Spinal cord (tissue), 10 donors: ENCODE data around the gene YPEL2. TPM values are rescaled to one million over a fixed set of nuclear protein-coding genes. Genes with fewer than 3 reads are reported as not detected.

Experiments used
- DNase-seq, 6 donors: peaks; one replicate each; pipeline versions ENCODE4 v3.0.0 to v3.0.0-alpha.2; 2013 to 2015; ENCODE audit warnings: low spot score in 6 of 6, low read depth in 4 of 6
- H3K27ac ChIP-seq: one replicate; pipeline ENCODE4 v1.5.1; 2013; ENCODE audit warnings: low read depth, low read length, control low read depth
- H3K27me3 ChIP-seq: one replicate; pipeline ENCODE4 v1.6.1; 2013; ENCODE audit warnings: low read length; ENCODE audit not compliant: control insufficient read depth, insufficient read depth
- H3K36me3 ChIP-seq: one replicate; pipeline ENCODE4 v1.6.1; 2013; ENCODE audit warnings: low read length; ENCODE audit not compliant: control insufficient read depth, insufficient read depth
- H3K4me1 ChIP-seq: one replicate; pipeline ENCODE4 v1.6.1; 2013; ENCODE audit warnings: low read length; ENCODE audit not compliant: control insufficient read depth, insufficient read depth
- H3K4me3 ChIP-seq: one replicate; pipeline ENCODE4 v1.5.1; 2013; ENCODE audit warnings: low read depth, low read length, control low read depth
- H3K9me3 ChIP-seq: one replicate; pipeline ENCODE4 v1.6.1; 2013; ENCODE audit warnings: low read length; ENCODE audit not compliant: control insufficient read depth, insufficient read depth
- WGBS: methylation state at CpG from one replicate; pipeline ENCODE4 v1.1.5; 2013; ENCODE audit warnings: missing lambda C conversion rate; ENCODE audit not compliant: insufficient coverage; 5-methylcytosine and 5-hydroxymethylcytosine counted together
- polyA plus RNA-seq, 2 donors: library from polyadenylated mRNA; unstranded; fragments of 120-200 nt; gene quantifications; one replicate each; pipeline ENCODE4 v1.2.1, GENCODE V29; 2013; ENCODE audit not compliant: insufficient read length in 2 of 2
- total RNA-seq, 2 donors: library from RNA; depleted of rRNA in 1 of 2; stranded (reverse); fragments of 120-200 nt in 1 of 2; fragments of >200 nt in 1 of 2; gene quantifications; one replicate each; pipeline versions ENCODE4 v1.2.3 to v1.2.4, GENCODE V29; 2013 to 2014
- donor health status: healthy.

The YPEL2 gene
- total and polyA plus RNA-seq, 4 donors = 11.5 to 36.7 (median 13.8) TPM

DNA sequence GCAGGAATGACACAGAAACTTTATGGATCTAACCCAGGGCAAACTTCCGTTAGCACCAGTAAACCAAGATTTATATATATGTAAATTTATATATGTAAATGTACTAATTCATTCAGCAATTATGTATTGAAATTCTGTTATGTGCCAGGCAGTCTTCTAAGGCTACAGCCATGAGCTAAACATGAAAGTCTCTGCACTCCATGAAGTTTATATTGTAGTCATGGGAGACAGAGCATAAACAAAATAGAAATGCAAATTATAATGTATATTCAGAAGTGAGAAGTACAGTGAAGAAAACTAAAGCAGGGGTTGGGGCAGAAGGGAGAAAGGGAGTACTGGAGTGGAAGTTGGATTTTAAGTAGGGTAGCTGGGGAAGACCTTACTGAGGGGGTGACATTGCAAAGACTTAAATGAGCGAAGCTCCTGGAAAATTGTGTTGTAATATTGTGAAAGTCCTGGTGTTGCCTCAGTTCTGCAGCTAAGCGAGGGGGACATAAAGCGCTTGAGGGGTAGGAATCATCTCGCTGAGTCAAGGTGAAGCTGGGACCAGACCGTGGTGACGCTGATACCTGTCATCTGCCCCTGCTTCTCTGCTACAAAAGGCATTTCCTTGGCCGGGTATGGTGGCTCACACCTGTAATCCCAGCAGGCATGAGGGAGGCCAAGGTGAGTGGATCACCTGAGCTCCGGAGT is 64.8 kb downstream of the YPEL2 start:
- Histone ChIP-seq H3K4me1 (no peaks in the 10 kb centered on the region), H3K36me3 (peaks cover 26% of the 10 kb centered on the region), H3K27me3 (no peaks in the 10 kb centered on the region), H3K27ac (no peak overlapping the region), H3K4me3 (no peak overlapping the region), H3K9me3 (no peaks in the 10 kb centered on the region)
- WGBS = 88% methylated on average over 7 of the region's 9 CpGs
- DNase-seq = no peak

GRCh38 chr17:59397316-59398073 is 66.0 kb downstream of the YPEL2 start:
- Histone ChIP-seq H3K36me3 (peaks cover 22% of the 10 kb centered on the region), H3K27ac (no peak overlapping the region), H3K27me3 (no peaks in the 10 kb centered on the region), H3K4me1 (no peaks in the 10 kb centered on the region), H3K4me3 (no peak overlapping the region), H3K9me3 (no peaks in the 10 kb centered on the region)
- DNase-seq = no peak
- WGBS = 97% methylated on average over 9 of the region's 15 CpGs

GRCh38 chr17:59399914-59400313 is 68.5 kb downstream of the YPEL2 start:
- H3K4me1 ChIP-seq = no peaks in the 10 kb centered on the region
- no peak overlapping the region for H3K27ac ChIP-seq
- no peaks in the 10 kb centered on the region for H3K27me3 ChIP-seq
- 63% methylated on average over 4 of the region's 7 CpGs for WGBS
- peaks cover 15% of the 10 kb centered on the region for H3K36me3 ChIP-seq
- no peak for DNase-seq
- H3K9me3 ChIP-seq = no peaks in the 10 kb centered on the region
- H3K4me3 ChIP-seq = no peak overlapping the region

DNA sequence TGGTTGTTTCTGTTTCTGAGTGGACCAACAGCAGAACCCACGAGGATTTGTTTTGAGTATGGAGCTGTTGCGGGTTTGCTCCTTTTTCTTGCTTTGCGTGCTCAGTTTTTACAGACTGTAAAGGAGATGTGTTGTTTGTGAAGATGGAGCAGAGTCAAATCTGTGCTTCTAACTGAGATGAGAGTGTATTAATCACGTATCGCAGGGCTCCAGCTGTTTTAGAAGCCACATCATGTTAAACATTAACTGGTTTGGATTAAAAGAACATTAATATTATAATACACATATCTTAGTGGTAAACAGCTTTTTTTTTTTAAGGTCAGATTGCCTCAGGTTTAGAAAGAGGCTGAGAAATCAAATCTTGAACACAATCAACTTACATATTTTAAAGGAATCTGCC is 69.4 kb downstream of the YPEL2 start:
- Histone ChIP-seq H3K27ac (no peak overlapping the region), H3K4me1 (no peaks in the 10 kb centered on the region), H3K4me3 (no peak overlapping the region), H3K27me3 (no peaks in the 10 kb centered on the region), H3K9me3 (no peaks in the 10 kb centered on the region), H3K36me3 (peaks cover 14% of the 10 kb centered on the region)
- DNase-seq = no peak
- WGBS = no CpG with 5 or more reads among the region's 5 CpGs

GRCh38 chr17:59401274-59401673 is 69.8 kb downstream of the YPEL2 start:
- H3K4me1 ChIP-seq = peaks cover 2% of the 10 kb centered on the region
- no peak for DNase-seq
- H3K9me3 ChIP-seq = no peaks in the 10 kb centered on the region
- no CpG with 5 or more reads among the region's 3 CpGs for WGBS
- H3K4me3 ChIP-seq = no peak overlapping the region
- H3K36me3 ChIP-seq = peaks cover 14% of the 10 kb centered on the region
- no peak overlapping the region for H3K27ac ChIP-seq
- H3K27me3 ChIP-seq = no peaks in the 10 kb centered on the region

- WGBS = 40% methylated on average over 1 of the region's 1 CpG
- no peaks in the 10 kb centered on the region for H3K27me3 ChIP-seq
- H3K4me3 ChIP-seq = no peak overlapping the region
- H3K36me3 ChIP-seq = peaks cover 10% of the 10 kb centered on the region
- DNase-seq = no peak
- peaks cover 5% of the 10 kb centered on the region for H3K4me1 ChIP-seq
- H3K9me3 ChIP-seq = no peaks in the 10 kb centered on the region
- H3K27ac ChIP-seq = no peak overlapping the region
Observed at GRCh38 chr17:59401725-59402124, 70.3 kb downstream of the YPEL2 start.

- H3K27me3 ChIP-seq = no peaks in the 10 kb centered on the region
- WGBS = 94% methylated on average over 2 of the region's 4 CpGs
Observed at GRCh38 chr17:59402760-59403159, 71.3 kb downstream of the YPEL2 start.

DNA sequence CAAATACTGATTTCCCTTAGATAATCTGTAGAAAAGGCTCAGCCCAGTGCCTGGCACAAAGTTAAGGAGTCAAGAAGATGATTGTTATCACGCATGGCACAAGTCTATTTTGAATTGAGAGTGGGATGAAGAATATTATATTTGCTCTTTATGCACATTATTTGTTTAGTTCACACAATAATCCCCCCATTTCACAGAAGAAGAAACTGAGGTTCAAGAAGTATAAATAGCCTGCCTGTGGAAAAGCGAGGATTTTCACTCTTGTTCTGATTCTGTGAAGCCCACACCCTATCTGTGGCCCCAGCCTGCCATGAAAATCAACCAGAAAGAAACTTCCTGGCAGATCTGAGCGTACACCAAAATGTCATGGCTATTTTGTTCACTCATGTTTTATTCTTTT is 73.0 kb downstream of the YPEL2 start:
- 100% methylated on average over 1 of the region's 3 CpGs for whole genome bisulfite sequencing

More at GRCh38 chr17:59402760-59403159, 71.3 kb downstream of the YPEL2 start:
- Histone ChIP-seq H3K9me3 (no peaks in the 10 kb centered on the region), H3K27ac (no peak overlapping the region), H3K36me3 (peaks cover under 1% of the 10 kb centered on the region), H3K4me3 (no peak overlapping the region), H3K4me1 (peaks cover 14% of the 10 kb centered on the region)
- DNase-seq = no peak

DNA sequence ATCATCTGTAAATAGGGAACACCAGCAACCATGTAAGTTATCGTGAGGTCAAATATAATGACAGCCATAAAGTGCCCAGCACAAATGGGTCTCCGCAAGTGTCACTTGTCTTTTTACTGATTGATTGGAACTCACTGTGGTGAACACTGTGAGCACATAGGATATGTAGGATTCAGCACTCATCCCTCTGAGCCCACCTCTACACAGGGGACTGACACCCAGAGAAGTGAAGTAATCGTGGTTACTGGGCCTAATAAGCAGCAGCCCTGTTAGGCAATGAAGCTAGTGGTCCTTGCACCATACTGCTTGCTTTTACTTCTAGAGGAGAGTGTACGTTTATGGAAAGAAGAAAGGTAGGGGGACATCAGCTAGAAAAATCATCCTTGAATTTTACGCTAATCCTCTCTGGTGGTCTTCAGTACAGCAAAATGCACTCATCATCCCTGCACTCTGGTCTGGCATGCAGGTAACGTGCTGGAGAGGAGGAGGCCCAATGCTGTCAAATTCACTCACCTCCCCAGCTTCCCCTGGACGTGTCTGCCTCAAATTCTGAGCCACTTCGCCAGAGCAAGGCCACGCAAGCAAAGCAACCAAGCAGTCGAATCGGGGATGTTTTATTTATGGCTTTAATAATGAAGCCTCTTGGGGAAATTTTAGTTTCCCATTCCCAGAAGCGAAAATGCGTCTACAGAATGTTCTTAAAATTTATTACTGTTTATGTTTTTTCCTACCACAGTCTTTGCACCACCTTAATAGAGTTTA is 74.7 kb downstream of the YPEL2 start:
- H3K27me3 ChIP-seq = no peaks in the 10 kb centered on the region
- no peak overlapping the region for H3K27ac ChIP-seq
- peaks cover 14% of the 10 kb centered on the region for H3K4me1 ChIP-seq
- no peaks in the 10 kb centered on the region for H3K9me3 ChIP-seq
- H3K36me3 ChIP-seq = no peaks in the 10 kb centered on the region
- no peak overlapping the region for H3K4me3 ChIP-seq
- DNase-seq = peak in 1 of 6 donors; percentile 81
- WGBS = 81% methylated on average over 4 of the region's 13 CpGs

More for the DNA sequence above, 73.0 kb downstream of the YPEL2 start:
- Histone ChIP-seq H3K4me1 (peaks cover 14% of the 10 kb centered on the region), H3K4me3 (no peak overlapping the region), H3K27ac (no peak overlapping the region), H3K9me3 (no peaks in the 10 kb centered on the region), H3K27me3 (no peaks in the 10 kb centered on the region), H3K36me3 (no peaks in the 10 kb centered on the region)
- no peak for DNase-seq
